ENCODE measurements around the gene UMODL1.

Gene UMODL1

DNA sequence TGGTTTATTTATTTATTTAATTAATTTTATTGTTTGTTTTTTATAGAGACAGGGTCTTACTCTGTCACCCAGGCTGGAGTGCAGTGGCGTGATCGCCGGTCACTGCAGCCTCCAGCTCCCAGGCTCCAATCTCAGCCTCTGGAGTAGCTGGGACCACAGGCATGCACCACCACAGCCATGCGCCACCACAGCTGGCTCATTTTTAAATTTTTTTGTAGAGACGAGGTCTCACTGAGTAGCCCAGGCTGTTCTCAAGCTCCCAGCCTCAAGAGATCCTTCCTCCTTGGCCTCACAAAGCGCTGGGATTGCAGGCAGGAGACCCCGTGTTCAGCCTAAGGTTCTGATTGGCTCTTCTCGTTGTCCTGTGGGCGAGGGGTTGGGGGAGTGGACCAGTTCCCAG lies 22.1 kb downstream of the UMODL1 start:
- in situ Hi-C loops (cut with HindIII; ENCODE audit: low sequenced_read_pairs): no loop called here

- in situ Hi-C loops (cut with HindIII; ENCODE audit: low sequenced_read_pairs): no loop called here
These were observed 22.9 kb downstream of the UMODL1 start for GRCh38 chr21:42093991-42094421.

GRCh38 chr21:42094811-42095210 lies 23.7 kb downstream of the UMODL1 start:
- in situ Hi-C loops (cut with HindIII; ENCODE audit: low sequenced_read_pairs): loop anchor here (5.0 kb wide), 1 partner anchor 88 kb away; no protein-coding TSS in a partner anchor

DNA sequence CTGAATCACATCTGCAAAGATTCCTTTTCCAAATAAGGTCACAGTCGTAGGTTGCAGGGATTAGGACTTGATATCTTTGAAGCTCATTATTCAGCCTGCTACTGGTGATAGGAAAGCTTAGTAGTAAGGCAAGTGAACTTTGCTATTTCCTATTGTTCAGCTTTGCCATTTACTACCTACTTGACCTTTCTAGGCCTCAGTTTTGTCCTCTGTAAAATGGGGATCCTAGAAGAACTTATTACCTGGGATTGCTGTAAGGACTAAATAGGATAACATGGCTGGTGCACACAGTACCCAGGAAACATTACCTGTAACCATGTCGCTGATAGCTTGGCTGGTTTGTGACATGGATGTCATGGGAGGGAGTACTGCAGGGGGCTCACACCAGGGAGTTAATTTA lies 24.5 kb downstream of the UMODL1 start:
- in situ Hi-C loops (cut with HindIII; ENCODE audit: low sequenced_read_pairs): loop anchor here (5.0 kb wide), 1 partner anchor 88 kb away; no protein-coding TSS in a partner anchor

GRCh38 chr21:42096566-42096965 lies 25.4 kb downstream of the UMODL1 start:
- in situ Hi-C loops (cut with HindIII; ENCODE audit: low sequenced_read_pairs): loop anchor here (5.0 kb wide), 1 partner anchor 89 kb away; no protein-coding TSS in a partner anchor

GRCh38 chr21:42097274-42097673 lies 26.2 kb downstream of the UMODL1 start:
- in situ Hi-C loops (cut with HindIII; ENCODE audit: low sequenced_read_pairs): loop anchor here (5.0 kb wide), 1 partner anchor 90 kb away; no protein-coding TSS in a partner anchor

- in situ Hi-C loops (cut with HindIII; ENCODE audit: low sequenced_read_pairs): loop anchor here (5.0 kb wide), 1 partner anchor 91 kb away; no protein-coding TSS in a partner anchor
These were observed 26.8 kb downstream of the UMODL1 start for GRCh38 chr21:42097860-42098454.

- in situ Hi-C loops (cut with HindIII; ENCODE audit: low sequenced_read_pairs): loop anchor here (5.0 kb wide), 1 partner anchor 92 kb away; no protein-coding TSS in a partner anchor
These were observed 27.9 kb downstream of the UMODL1 start for GRCh38 chr21:42098957-42099505.

DNA sequence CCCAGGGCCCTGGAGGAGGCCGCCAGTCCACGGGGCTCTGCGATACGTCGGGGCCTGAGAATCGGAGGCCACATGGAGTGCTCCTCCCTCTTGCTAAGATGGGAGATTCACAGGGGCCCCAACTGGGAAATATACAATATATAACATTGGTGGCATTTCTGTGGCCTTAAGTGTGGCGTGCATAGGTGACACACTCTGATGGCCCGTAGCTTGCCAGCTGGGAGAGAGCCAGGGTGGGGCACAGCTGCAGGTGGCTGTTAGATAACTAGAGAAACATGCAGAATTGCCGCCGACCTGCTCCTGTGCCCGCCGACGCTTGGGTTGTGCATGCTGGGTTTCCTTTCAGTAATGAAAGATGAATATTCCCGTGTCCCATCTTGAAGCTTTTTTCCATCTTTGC lies 30.1 kb downstream of the UMODL1 start:
- in situ Hi-C loops (cut with HindIII; ENCODE audit: low sequenced_read_pairs): no loop called here

GRCh38 chr21:42102076-42102475 lies 31.0 kb downstream of the UMODL1 start:
- in situ Hi-C loops (cut with HindIII; ENCODE audit: low sequenced_read_pairs): no loop called here

DNA sequence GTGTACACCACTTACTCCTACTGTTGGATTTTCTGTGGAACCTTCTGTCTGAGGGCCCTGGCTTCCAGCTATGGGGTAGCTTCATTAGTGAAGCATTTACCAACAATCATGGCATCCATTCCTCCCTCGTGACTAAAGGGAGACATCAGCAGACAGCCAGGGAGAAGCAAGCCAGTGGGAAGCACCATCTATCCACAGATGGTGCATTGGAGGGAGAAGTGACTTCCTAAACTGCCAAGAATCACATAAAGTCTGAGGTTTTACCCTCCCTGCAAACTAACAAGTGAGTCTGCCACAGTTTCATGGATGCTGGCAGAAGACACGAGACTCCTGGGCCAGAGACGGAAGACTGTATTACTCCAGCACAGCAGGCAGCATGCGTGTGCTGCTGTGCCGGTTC lies 31.4 kb downstream of the UMODL1 start:
- in situ Hi-C loops (cut with HindIII; ENCODE audit: low sequenced_read_pairs): no loop called here

- in situ Hi-C loops (cut with HindIII; ENCODE audit: low sequenced_read_pairs): no loop called here
These were observed 31.9 kb downstream of the UMODL1 start for GRCh38 chr21:42102991-42103390.

- in situ Hi-C loops (cut with HindIII; ENCODE audit: low sequenced_read_pairs): no loop called here
These were observed 32.7 kb downstream of the UMODL1 start for GRCh38 chr21:42103843-42104242.

DNA sequence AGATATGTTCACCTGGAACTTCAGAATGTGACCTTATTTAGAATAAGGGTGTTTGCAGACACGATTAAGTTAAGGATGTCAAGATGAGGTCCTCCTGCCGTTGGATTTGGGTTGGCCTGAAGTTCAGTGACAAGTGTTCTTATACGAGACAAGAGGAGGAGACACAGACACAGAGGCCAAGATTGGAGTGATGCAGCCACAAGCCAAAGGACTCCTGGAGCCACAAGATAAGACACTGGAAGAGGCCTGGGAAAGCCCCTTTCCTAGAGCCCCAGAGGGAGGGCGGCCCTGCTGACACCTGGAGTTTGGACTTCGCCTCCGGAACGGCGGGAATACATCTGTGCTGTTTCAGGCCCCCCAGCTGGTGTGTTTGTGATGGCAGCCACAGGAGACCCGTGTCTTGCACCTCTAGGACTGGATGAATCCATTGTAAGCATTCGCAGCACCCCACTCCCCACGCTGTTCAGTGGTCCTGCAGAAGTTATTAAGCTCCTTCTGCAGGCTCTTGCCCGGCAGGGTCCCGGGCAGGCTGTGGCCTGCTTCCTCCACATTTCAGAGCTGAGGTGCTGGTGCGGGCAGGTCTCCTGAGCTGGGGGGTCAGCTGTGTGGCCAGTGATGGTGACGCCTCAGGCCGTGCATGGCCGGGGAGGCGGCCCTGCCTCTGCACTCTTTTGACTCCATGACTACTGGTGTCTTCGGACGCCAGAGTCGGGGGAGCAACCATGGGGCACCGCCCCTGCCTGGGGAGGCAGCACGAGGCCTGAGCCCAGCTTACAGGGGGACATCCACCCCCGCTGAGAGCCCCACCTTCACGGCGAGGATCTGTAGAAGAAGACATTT lies 34.6 kb downstream of the UMODL1 start:
- in situ Hi-C loops (cut with HindIII; ENCODE audit: low sequenced_read_pairs): no loop called here

DNA sequence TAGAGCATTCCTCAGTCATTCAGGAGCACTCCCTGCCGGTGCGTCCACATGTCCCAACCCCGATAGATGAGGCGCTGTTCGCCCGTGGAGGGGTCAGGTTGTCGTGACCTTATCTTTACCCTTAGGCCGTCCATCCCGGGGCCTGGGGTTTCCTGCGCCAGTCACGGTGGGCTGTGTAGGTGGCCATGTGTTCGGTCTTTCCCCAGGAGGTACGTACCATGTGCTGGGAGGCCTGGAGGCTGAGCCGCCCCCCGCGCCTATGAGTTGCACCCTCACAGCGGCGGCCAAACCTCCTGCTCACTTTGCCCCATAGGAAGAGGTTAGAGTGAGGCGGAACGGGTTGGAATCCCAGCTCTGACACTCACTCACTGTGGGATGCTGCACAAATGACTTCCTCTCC lies 35.3 kb downstream of the UMODL1 start:
- in situ Hi-C loops (cut with HindIII; ENCODE audit: low sequenced_read_pairs): no loop called here

- in situ Hi-C loops (cut with HindIII; ENCODE audit: low sequenced_read_pairs): no loop called here
These were observed 36.2 kb downstream of the UMODL1 start for GRCh38 chr21:42107177-42107880.

DNA sequence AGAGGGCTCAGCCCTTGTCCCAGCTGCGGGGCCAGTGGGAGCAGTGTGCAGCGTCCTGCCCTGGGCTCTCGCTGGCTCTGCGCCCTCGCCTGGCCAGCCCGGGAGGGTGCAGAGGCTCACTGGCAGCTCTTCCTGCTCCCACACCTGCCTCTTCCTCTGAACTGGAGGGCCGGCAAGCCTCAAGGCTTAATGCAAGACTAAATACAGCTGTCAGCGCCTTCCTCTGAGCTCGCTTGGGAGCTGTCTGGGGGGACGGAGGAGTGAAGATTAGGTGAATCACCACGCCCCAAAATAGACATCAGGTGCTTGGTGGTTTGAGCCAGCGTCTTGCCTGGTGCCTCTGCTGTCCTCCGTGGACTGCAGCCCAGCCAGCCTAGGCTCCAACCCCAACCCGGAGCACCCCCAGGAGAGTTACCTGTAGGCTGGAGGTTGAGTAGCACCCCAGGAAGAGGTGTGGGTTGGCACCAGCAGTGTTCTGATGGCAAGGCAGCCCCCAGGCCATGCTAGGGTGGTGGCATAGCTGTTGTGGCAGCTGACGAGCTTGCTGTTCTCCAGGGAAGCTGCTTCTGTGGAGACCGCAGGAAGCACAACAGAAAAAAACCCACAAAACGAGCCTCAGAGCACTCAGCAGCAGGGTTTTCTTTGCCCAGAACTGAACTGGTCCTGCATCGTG lies 36.9 kb downstream of the UMODL1 start:
- in situ Hi-C loops (cut with HindIII; ENCODE audit: low sequenced_read_pairs): no loop called here

- in situ Hi-C loops (cut with HindIII; ENCODE audit: low sequenced_read_pairs): no loop called here
These were observed 37.6 kb downstream of the UMODL1 start for GRCh38 chr21:42108554-42109340.

GRCh38 chr21:42109473-42109872 lies 38.4 kb downstream of the UMODL1 start:
- in situ Hi-C loops (cut with HindIII; ENCODE audit: low sequenced_read_pairs): no loop called here
